GM10847 (cell line): ENCODE data around the gene MESD.

ENCODE experiments used
- POLR2A ChIP-seq: IDR thresholded peaks from 2 replicates; pipeline ENCODE4 v1.6.1; 2011; ENCODE audit not compliant: insufficient read length; ENCODE audit errors: extremely low read depth

MESD gene

GRCh38 chr15:80921736-80922410, 67.7 kb downstream of the MESD start:
- TF ChIP-seq POLR2A: no peak

- no peak for TF ChIP-seq POLR2A
Observed at GRCh38 chr15:80920271-80920699, 69.3 kb downstream of the MESD start.

GRCh38 chr15:80918196-80918783, 71.3 kb downstream of the MESD start:
- no peak for TF ChIP-seq POLR2A

GRCh38 chr15:80916056-80916455, 73.6 kb downstream of the MESD start:
- no peak for TF ChIP-seq POLR2A

- no peak for TF ChIP-seq POLR2A
Observed at GRCh38 chr15:80915472-80915871, 74.1 kb downstream of the MESD start.

GRCh38 chr15:80913541-80913940, 76.1 kb downstream of the MESD start:
- TF ChIP-seq POLR2A: no peak

GRCh38 chr15:80912673-80913072, 76.9 kb downstream of the MESD start:
- TF ChIP-seq POLR2A: no peak

- no peak for TF ChIP-seq POLR2A
Observed at GRCh38 chr15:80911821-80912220, 77.8 kb downstream of the MESD start.

- no peak for TF ChIP-seq POLR2A
Observed at GRCh38 chr15:80906159-80906766, 83.4 kb downstream of the MESD start.

GRCh38 chr15:80904998-80905397, 84.6 kb downstream of the MESD start:
- TF ChIP-seq POLR2A: no peak

GRCh38 chr15:80902298-80902801, 87.3 kb downstream of the MESD start:
- no peak for TF ChIP-seq POLR2A

GRCh38 chr15:80898040-80898439, 91.6 kb downstream of the MESD start:
- no peak for TF ChIP-seq POLR2A
